Astrocyte of the hippocampus (primary cell): ENCODE results near the gene ELAC1.

Experiments used
- DNase-seq: peaks from one replicate; pipeline ENCODE4 v3.0.0; 2011; ENCODE audit warnings: low read depth, low spot score

ELAC1 gene

GRCh38 chr18:51017140-51017879, 49.5 kb downstream of the ELAC1 start:
- DNase-seq, result peak; percentile 83

- no peak for DNase-seq
Observed at GRCh38 chr18:51020536-51020935, 52.7 kb downstream of the ELAC1 start.

- DNase-seq, result no peak
Observed at GRCh38 chr18:51021226-51021965, 53.6 kb downstream of the ELAC1 start.

- DNase-seq, result no peak
Observed at GRCh38 chr18:51025512-51025911, 57.7 kb downstream of the ELAC1 start.

- DNase-seq, result peak; percentile 74
Observed at GRCh38 chr18:51028201-51028805, 60.5 kb downstream of the ELAC1 start.

- DNase-seq, result no peak
Observed at GRCh38 chr18:51029378-51029693, 61.5 kb downstream of the ELAC1 start.

- peak; percentile 99 for DNase-seq
Observed at GRCh38 chr18:51029694-51030536, 62.1 kb downstream of the ELAC1 start, which contains the start of gene SMAD4. Gene SMAD4 (plus strand): TSS chr18:51030213. CDS start chr18:51047047, 16,834 bp downstream.

- peak; percentile 89 for DNase-seq
Observed at GRCh38 chr18:51030537-51031258, 62.9 kb downstream of the ELAC1 start.

- DNase-seq, result no peak
Observed at GRCh38 chr18:51032193-51032592, 64.4 kb downstream of the ELAC1 start.

GRCh38 chr18:51037230-51037629, 69.4 kb downstream of the ELAC1 start:
- DNase-seq, result no peak
